ENCODE data around the gene MROH8.

MROH8 gene

DNA sequence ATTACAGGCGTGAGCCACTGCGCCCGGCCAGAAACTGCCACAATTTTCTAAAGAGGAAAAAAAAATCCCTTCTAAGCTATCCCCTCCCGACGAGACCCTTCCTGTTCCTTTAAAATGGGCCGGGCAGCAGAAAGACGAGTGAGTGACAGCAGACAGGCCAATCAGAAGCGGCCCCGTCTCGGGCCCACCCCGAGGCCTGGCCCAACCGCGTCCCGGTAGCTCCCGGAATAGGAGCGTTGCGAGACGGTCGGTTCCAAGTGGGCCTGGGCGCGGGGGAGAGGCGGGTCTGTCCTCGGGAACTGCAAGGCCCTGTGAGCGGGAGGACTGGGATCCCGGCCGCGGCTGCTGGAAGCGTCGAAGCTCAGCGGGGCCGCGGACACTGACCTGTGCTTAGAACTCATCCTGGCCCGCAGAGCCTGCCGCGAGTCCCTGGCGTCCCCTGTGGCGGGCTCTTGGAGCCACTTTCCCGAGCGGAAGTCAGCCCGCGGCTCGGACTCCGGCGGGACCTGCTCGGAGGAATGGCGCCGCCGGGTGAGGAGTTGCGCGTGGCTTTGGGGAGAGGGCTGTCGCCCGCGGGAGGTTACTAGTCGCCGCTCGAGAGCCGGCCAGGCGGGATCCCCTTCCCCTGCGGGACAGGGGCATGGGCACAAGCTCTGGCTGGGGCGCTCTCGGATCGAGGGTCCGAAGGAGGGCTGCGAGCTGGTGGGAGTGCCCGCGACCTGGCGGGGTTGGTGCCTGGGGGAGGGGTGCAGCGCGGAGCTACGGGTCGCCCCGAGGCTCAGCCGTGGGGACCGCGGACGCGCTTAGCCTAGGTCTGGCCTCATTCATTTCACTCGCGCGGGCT, at the start of gene MROH8, which contains the start of gene RPN2:
Gene MROH8, minus strand, starts transcription at position 710 of the 844 bp plus-strand sequence.
Gene RPN2, plus strand, starts transcription at position 492 of the 844 bp plus-strand sequence. Its CDS starts 27 bp downstream, at position 519.
- TF ChIP-seq, protein P1, sequence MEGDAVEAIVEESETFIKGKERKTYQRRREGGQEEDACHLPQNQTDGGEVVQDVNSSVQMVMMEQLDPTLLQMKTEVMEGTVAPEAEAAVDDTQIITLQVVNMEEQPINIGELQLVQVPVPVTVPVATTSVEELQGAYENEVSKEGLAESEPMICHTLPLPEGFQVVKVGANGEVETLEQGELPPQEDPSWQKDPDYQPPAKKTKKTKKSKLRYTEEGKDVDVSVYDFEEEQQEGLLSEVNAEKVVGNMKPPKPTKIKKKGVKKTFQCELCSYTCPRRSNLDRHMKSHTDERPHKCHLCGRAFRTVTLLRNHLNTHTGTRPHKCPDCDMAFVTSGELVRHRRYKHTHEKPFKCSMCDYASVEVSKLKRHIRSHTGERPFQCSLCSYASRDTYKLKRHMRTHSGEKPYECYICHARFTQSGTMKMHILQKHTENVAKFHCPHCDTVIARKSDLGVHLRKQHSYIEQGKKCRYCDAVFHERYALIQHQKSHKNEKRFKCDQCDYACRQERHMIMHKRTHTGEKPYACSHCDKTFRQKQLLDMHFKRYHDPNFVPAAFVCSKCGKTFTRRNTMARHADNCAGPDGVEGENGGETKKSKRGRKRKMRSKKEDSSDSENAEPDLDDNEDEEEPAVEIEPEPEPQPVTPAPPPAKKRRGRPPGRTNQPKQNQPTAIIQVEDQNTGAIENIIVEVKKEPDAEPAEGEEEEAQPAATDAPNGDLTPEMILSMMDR (IDR thresholded peaks at IDR 0.05), result no peak

DNA sequence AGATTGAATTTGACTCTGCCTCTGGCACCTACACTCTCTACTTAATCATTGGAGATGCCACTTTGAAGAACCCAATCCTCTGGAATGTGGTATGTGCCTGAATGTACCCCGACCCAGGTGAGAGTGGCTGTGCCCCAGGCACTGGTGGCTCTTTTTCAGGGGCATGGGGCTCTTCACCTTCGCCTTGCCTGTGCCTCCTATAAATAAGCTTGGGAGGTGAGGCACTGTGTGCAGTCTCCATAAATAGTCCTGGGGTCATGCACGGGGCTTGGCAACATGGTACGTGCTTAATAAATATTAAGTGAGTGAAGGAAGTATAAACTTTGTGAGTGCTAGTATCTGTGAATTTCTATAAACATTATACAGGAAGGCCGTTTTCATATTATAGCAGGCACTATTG, 49.3 kb upstream of the MROH8 start:
- TF ChIP-seq, protein P1 (IDR thresholded peaks at IDR 0.05), result no peak

DNA sequence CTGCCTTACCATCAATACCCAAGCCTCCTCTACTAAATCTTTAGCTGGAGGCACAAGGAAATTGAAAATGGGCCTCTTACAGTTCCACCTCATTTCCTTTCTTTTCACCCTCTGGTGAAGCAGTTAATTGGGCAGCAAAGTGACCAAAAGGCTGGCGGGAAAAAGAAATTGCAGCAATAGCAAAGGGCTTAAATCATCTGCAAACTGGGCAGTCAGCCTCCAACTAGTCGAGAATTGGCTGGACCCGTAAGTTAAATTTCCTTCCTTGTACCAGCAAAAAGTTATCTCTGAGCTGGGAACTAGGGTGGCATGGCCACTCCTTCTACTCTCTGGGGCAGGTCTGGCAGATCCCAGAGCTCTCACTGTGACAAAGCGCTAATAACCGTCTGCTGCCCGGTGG, 48.7 kb upstream of the MROH8 start:
- TF ChIP-seq, protein P1 (IDR thresholded peaks at IDR 0.05), result no peak

DNA sequence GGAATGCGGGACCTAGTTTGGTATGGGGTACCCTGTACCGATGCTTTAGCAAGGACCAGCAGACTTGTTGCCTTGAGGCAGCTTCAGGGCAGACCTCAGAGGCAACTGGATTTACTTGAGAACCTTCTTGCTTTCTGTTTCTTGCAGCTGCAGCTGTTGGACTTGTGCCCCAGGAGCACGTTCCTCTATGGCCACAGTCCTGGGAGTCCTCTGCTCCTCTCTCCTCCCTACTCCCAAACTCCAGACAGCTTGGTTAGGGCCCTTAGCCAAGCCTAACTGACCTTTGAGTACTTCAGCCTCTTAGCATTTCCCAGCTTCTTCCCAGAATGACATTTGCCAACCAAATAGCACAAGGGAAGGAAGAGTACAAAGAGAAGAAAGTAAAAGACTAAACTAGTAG, 47.5 kb upstream of the MROH8 start:
- TF ChIP-seq, protein P1 (IDR thresholded peaks at IDR 0.05), result no peak

DNA sequence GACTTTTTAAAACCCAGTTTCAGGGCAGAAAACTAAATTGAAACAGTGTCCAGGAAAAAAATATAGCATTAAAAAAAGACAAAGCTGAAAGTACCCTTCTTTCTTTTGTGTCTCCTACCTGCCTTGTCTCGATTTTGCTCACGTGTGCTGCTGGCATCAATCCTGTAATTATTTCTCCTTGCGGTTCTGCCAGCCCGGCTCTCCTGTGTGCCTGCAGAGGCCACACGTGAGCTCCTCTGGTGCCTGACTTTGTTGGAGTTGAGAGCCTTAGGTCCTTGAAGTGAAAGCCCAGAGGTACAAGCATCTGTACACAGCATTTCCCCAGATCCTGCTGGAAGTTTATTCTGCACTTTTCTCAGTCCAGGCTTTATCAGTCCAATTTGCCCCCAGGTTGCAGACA, 45.8 kb upstream of the MROH8 start:
- TF ChIP-seq, protein P1 (IDR thresholded peaks at IDR 0.05), result no peak; the same call in 1 of the 2 replicates

DNA sequence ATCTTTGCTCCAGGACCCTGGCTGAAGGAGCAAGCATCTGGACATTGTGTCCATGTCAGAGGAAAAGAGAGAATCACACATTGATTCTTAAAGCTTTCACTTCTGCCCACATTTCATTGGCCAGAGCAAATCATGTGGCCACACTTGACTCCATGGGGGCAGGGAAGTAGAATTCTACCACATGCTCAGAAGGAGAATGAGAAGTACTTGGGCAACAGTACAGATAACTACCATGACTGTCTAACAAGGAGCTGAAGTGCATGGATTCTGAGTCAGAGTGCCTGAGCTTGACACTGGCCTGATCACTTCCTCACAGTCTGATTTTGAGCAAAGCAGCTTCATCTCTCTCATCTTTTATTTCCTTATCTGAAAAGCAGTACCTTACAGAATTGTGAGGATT, 43.7 kb upstream of the MROH8 start:
- TF ChIP-seq, protein P1 (IDR thresholded peaks at IDR 0.05), result no peak

DNA sequence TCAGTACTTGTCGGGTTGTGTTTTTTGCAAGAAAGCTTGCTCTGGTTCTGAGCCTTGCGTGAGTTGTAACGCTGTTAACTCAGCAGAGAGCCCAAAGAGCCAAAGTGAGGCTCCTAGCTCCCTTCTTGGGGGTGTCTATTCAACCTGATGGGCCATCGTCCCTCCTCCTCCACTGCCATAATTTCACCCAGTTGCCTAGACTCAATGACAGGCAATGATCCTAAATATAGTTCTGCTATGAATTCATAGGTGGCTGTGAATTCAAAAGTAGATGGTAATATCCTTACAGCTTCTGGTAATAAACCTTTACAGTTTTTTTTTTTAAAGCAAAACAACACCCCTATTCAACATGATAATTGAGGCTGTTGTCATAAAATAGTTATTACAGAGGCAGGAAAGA, 42.7 kb upstream of the MROH8 start:
- TF ChIP-seq, protein P1 (IDR thresholded peaks at IDR 0.05), result no peak
